NCI-H2227 (cell line): Measurements from ENCODE around the gene STN1.
"Not testable (repeated sequence)": the region's sequence is repeated elsewhere in the genome, so short reads cannot be mapped to it uniquely, and the experiment has no call there.

Experiments
- DNase-seq: peaks from one replicate; lab custom pipeline; 2025; ENCODE audit not compliant: unreplicated experiment; lab: John Stamatoyannopoulos, UW

Gene STN1

GRCh38 chr10:103847346-103847745, 70.6 kb downstream of the STN1 start:
- no peak for DNase-seq

- DNase-seq, result no peak
Measured at GRCh38 chr10:103845972-103846371, 72.0 kb downstream of the STN1 start.

- not testable (repeated sequence) for DNase-seq
Measured at GRCh38 chr10:103845346-103845745, 72.6 kb downstream of the STN1 start.

GRCh38 chr10:103843854-103844570, 74.0 kb downstream of the STN1 start:
- no peak for DNase-seq

GRCh38 chr10:103843045-103843444, 74.9 kb downstream of the STN1 start:
- no peak for DNase-seq

- peak; percentile 12 for DNase-seq
Measured at GRCh38 chr10:103842605-103843004, 75.4 kb downstream of the STN1 start.

GRCh38 chr10:103841519-103841918, 76.5 kb downstream of the STN1 start:
- DNase-seq, result no peak

GRCh38 chr10:103840740-103841070, 77.3 kb downstream of the STN1 start:
- no peak for DNase-seq

- no peak for DNase-seq
Measured at GRCh38 chr10:103839872-103840739, 77.9 kb downstream of the STN1 start.

- DNase-seq, result no peak
Measured at GRCh38 chr10:103839519-103839871, 78.5 kb downstream of the STN1 start.

GRCh38 chr10:103838862-103839518, 79.0 kb downstream of the STN1 start:
- DNase-seq, result no peak

- no peak for DNase-seq
Measured at GRCh38 chr10:103838070-103838395, 80.0 kb downstream of the STN1 start.

- no peak for DNase-seq
Measured at GRCh38 chr10:103837370-103838069, 80.5 kb downstream of the STN1 start.

GRCh38 chr10:103836861-103837260, 81.1 kb downstream of the STN1 start:
- DNase-seq, result no peak

- no peak for DNase-seq
Measured at GRCh38 chr10:103836273-103836672, 81.7 kb downstream of the STN1 start.

- DNase-seq, result no peak
Measured at GRCh38 chr10:103835096-103836050, 82.6 kb downstream of the STN1 start.

GRCh38 chr10:103834436-103835095, 83.4 kb downstream of the STN1 start:
- no peak for DNase-seq

- DNase-seq, result no peak
Measured at GRCh38 chr10:103833731-103834365, 84.1 kb downstream of the STN1 start.

GRCh38 chr10:103832806-103833205, 85.2 kb downstream of the STN1 start:
- DNase-seq, result no peak
